HG03469 (cell line): Measurements from ENCODE around the gene COL16A1.

Experiments used
- ATAC-seq: cut with Tn5 transposase; IDR thresholded peaks from one replicate; pipeline ENCODE4 v1.9.1; 2021; ENCODE audit warnings: mild to moderate bottlenecking, moderate library complexity, moderate number of reproducible peaks; ENCODE audit not compliant: unreplicated experiment

The COL16A1 gene

GRCh38 chr1:31651766-31652165 lies 52.1 kb downstream of the COL16A1 start:
- ATAC-seq: no peak

- no peak for ATAC-seq
These were observed 52.8 kb downstream of the COL16A1 start for GRCh38 chr1:31651089-31651420.

GRCh38 chr1:31650161-31651088 lies 53.4 kb downstream of the COL16A1 start:
- no peak for ATAC-seq

GRCh38 chr1:31648641-31649357 lies 55.0 kb downstream of the COL16A1 start:
- no peak for ATAC-seq

GRCh38 chr1:31648190-31648589 lies 55.6 kb downstream of the COL16A1 start:
- ATAC-seq: no peak

GRCh38 chr1:31647106-31647505 lies 56.7 kb downstream of the COL16A1 start:
- ATAC-seq: no peak

- ATAC-seq: no peak
These were observed 57.4 kb downstream of the COL16A1 start for GRCh38 chr1:31646259-31646960.

GRCh38 chr1:31645274-31645568 lies 58.6 kb downstream of the COL16A1 start:
- no peak for ATAC-seq

- peak; percentile 54 for ATAC-seq
These were observed 59.1 kb downstream of the COL16A1 start, which contains the start of gene PEF1 for GRCh38 chr1:31644560-31645273. TSS of gene PEF1 (minus strand) at chr1:31644876. CDS start at chr1:31644864, 12 bp downstream.

GRCh38 chr1:31643976-31644559 lies 59.7 kb downstream of the COL16A1 start:
- ATAC-seq: no peak

- no peak for ATAC-seq
These were observed 60.9 kb downstream of the COL16A1 start for GRCh38 chr1:31642897-31643296.

GRCh38 chr1:31642366-31642765 lies 61.5 kb downstream of the COL16A1 start:
- ATAC-seq: no peak

GRCh38 chr1:31640964-31641363 lies 62.9 kb downstream of the COL16A1 start:
- ATAC-seq: no peak

- no peak for ATAC-seq
These were observed 63.6 kb downstream of the COL16A1 start for GRCh38 chr1:31640179-31640578.

GRCh38 chr1:31639543-31639942 lies 64.3 kb downstream of the COL16A1 start:
- ATAC-seq: no peak

GRCh38 chr1:31637915-31638673 lies 65.7 kb downstream of the COL16A1 start:
- ATAC-seq: no peak

- ATAC-seq: no peak
These were observed 70.7 kb downstream of the COL16A1 start for GRCh38 chr1:31633117-31633516.

- ATAC-seq: no peak
These were observed 71.2 kb downstream of the COL16A1 start for GRCh38 chr1:31632649-31633048.

- ATAC-seq: no peak
These were observed 74.8 kb downstream of the COL16A1 start for GRCh38 chr1:31628931-31629556.
